Measurements from ENCODE around the gene METTL16.
"Not testable (repeated sequence)": the region's sequence is repeated elsewhere in the genome, so short reads cannot be mapped to it uniquely, and the experiment has no call there.

GRCh38 chr17:2489286-2489685, 22.4 kb downstream of the METTL16 start:
- not testable (repeated sequence) for TF ChIP-seq POLR2AphosphoS5, POLR2A (IDR thresholded peaks at IDR 0.05; ENCODE audit: low read depth, low read length)

Measured in GM12892 (cell line).